SU-DHL-6 (cell line): ENCODE results near the gene NTM.

ENCODE experiments used
- H2AFZ ChIP-seq: fragments of 200-600 bp; sonication (generic); 2 replicates; pipeline ENCODE4 v1.6.1; 2014; ENCODE audit warnings: low read depth, mild to moderate bottlenecking, moderate library complexity, mixed read lengths, antibody characterized with exemption, low read length; ENCODE audit not compliant: severe bottlenecking
- H3F3A ChIP-seq: fragments of 200-600 bp; shearing (Covaris generic); 2 replicates; pipeline ENCODE4 v1.6.0; 2016; ENCODE audit warnings: antibody characterized with exemption, mild to moderate bottlenecking; ENCODE audit not compliant: insufficient read depth
- H3K27ac ChIP-seq: fragments of 200-600 bp; sonication (generic); 2 replicates; pipeline ENCODE4 v1.5.1; 2016; ENCODE audit warnings: low read depth, mild to moderate bottlenecking, low read length, moderate library complexity, mixed read lengths
- H3K27me3 ChIP-seq: fragments of 200-600 bp; sonication (generic), shearing (Covaris generic); 2 replicates; pipeline ENCODE4 v1.6.0; 2014; ENCODE audit warnings: mild to moderate bottlenecking, low read length
- H3K36me3 ChIP-seq: fragments of 200-600 bp; sonication (generic); 2 replicates; pipeline ENCODE4 v1.6.1; 2014; ENCODE audit warnings: mild to moderate bottlenecking, low read length, mixed read lengths
- H3K4me2 ChIP-seq: fragments of 300-600, 200-600 bp; shearing (Covaris generic), sonication (generic); 2 replicates; pipeline ENCODE4 v1.6.0; 2014; ENCODE audit warnings: low read length, low read depth, mild to moderate bottlenecking; ENCODE audit not compliant: poor library complexity, severe bottlenecking
- H3K4me3 ChIP-seq: fragments of 200-600 bp; sonication (generic); 2 replicates; pipeline ENCODE4 v1.5.1; 2014; ENCODE audit warnings: antibody characterized with exemption, low read length, mild to moderate bottlenecking, mixed read lengths; ENCODE audit not compliant: insufficient read depth, poor library complexity, severe bottlenecking
- H3K79me2 ChIP-seq: fragments of 200-600 bp; sonication (generic); 2 replicates; pipeline ENCODE4 v1.6.1; 2014; ENCODE audit warnings: mild to moderate bottlenecking, low read length, moderate library complexity; ENCODE audit not compliant: insufficient read depth
- H3K9ac ChIP-seq: fragments of 200-600 bp; sonication (generic); 2 replicates; pipeline ENCODE4 v1.7.0; 2014; ENCODE audit warnings: mild to moderate bottlenecking, low read length
- H3K9me2 ChIP-seq: fragments of 200-600 bp; sonication (generic); replicated peaks from 2 replicates; pipeline ENCODE4 v1.6.1; 2014; ENCODE audit warnings: low read length; ENCODE audit not compliant: insufficient read depth
- H3K9me3 ChIP-seq: fragments of 200-600 bp; sonication (generic); 2 replicates; pipeline ENCODE4 v1.6.1; 2014; ENCODE audit warnings: low read length, mixed read lengths; ENCODE audit not compliant: insufficient read depth
- H4K20me1 ChIP-seq: fragments of 200-600 bp; sonication (generic); 2 replicates; pipeline ENCODE4 v1.6.1; 2014; ENCODE audit warnings: low read depth, mild to moderate bottlenecking, antibody characterized with exemption, low read length, moderate library complexity, mixed read lengths
- EZH2phosphoT487 ChIP-seq: fragments of 200-600 bp; sonication (generic), shearing (Covaris generic); conservative IDR thresholded peaks from 2 replicates; pipeline ENCODE4 v1.6.1; 2018; ENCODE audit warnings: mild to moderate bottlenecking, antibody characterized with exemption, low read length, moderate library complexity, mixed read lengths
- TF ChIP-seq, protein P1 (sequence below): fragments of 200-600 bp; sonication (generic); IDR thresholded peaks from one replicate; pipeline ENCODE4 v1.5.1; 2017; ENCODE audit warnings: antibody characterized with exemption, mild to moderate bottlenecking, low read length, moderate library complexity; ENCODE audit not compliant: insufficient read depth, poor library complexity, severe bottlenecking

The NTM gene

GRCh38 chr11:131764126-131764525, 393.7 kb downstream of the NTM start:
- Histone ChIP-seq H3K79me2 (no peaks in the 10 kb centered on the region), H3K9me2 (no peaks in the 10 kb centered on the region), H3K4me3 (no peak overlapping the region), H4K20me1 (no peaks in the 10 kb centered on the region), H3K4me2 (no peak overlapping the region), H3K27ac (no peak overlapping the region), H3K27me3 (no peaks in the 10 kb centered on the region), H3K36me3 (no peaks in the 10 kb centered on the region), H3K9ac (no peak overlapping the region), H2AFZ (no peak overlapping the region), H3F3A (no peaks in the 10 kb centered on the region), H3K9me3 (no peaks in the 10 kb centered on the region)
- TF ChIP-seq, protein P1, sequence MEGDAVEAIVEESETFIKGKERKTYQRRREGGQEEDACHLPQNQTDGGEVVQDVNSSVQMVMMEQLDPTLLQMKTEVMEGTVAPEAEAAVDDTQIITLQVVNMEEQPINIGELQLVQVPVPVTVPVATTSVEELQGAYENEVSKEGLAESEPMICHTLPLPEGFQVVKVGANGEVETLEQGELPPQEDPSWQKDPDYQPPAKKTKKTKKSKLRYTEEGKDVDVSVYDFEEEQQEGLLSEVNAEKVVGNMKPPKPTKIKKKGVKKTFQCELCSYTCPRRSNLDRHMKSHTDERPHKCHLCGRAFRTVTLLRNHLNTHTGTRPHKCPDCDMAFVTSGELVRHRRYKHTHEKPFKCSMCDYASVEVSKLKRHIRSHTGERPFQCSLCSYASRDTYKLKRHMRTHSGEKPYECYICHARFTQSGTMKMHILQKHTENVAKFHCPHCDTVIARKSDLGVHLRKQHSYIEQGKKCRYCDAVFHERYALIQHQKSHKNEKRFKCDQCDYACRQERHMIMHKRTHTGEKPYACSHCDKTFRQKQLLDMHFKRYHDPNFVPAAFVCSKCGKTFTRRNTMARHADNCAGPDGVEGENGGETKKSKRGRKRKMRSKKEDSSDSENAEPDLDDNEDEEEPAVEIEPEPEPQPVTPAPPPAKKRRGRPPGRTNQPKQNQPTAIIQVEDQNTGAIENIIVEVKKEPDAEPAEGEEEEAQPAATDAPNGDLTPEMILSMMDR = no peak
- no peak for TF ChIP-seq EZH2phosphoT487

DNA sequence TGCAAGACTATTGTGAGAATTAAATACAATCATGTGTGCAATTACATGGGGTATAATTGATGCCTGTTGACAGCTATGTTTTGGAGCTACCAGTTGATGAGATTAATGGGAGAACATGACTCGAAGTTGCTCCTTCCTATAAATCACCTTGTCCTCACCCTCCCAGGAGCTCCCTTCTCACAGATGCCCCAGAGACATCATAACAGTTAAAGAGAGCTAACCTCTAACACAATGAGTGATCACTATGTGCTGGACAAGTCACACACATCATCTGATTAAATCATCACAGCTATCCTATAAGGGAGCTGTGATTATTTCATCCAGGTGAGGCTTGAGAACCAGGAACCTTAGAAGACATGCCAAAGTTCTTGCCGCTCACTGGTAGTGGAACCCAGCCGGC, 394.2 kb downstream of the NTM start:
- Histone ChIP-seq H3K4me3 (no peak overlapping the region), H3K9me2 (no peaks in the 10 kb centered on the region)

GRCh38 chr11:131766637-131767036, 396.2 kb downstream of the NTM start:
- Histone ChIP-seq H3K4me3 (no peak overlapping the region), H4K20me1 (no peaks in the 10 kb centered on the region), H2AFZ (no peak overlapping the region), H3K9me3 (no peaks in the 10 kb centered on the region), H3K9me2 (no peaks in the 10 kb centered on the region), H3K4me2 (no peak overlapping the region), H3K79me2 (no peaks in the 10 kb centered on the region), H3F3A (no peaks in the 10 kb centered on the region), H3K36me3 (no peaks in the 10 kb centered on the region), H3K9ac (no peak overlapping the region), H3K27me3 (no peaks in the 10 kb centered on the region), H3K27ac (no peak overlapping the region)
- TF ChIP-seq, protein P1 = no peak
- TF ChIP-seq EZH2phosphoT487 = no peak

More for the DNA sequence above, 394.2 kb downstream of the NTM start:
- H3F3A ChIP-seq = no peaks in the 10 kb centered on the region
- H3K4me2 ChIP-seq = no peak overlapping the region
- no peak for TF ChIP-seq EZH2phosphoT487
- TF ChIP-seq, protein P1 = no peak
- H4K20me1 ChIP-seq = no peaks in the 10 kb centered on the region
- no peaks in the 10 kb centered on the region for H3K79me2 ChIP-seq
- H3K9ac ChIP-seq = no peak overlapping the region
- H2AFZ ChIP-seq = no peak overlapping the region
- no peaks in the 10 kb centered on the region for H3K27me3 ChIP-seq
- H3K27ac ChIP-seq = no peak overlapping the region
- H3K9me3 ChIP-seq = no peaks in the 10 kb centered on the region
- no peaks in the 10 kb centered on the region for H3K36me3 ChIP-seq

GRCh38 chr11:131767421-131767820, 397.0 kb downstream of the NTM start:
- Histone ChIP-seq H3K79me2 (no peaks in the 10 kb centered on the region), H3K4me2 (no peak overlapping the region), H3K36me3 (no peaks in the 10 kb centered on the region), H3K9me3 (no peaks in the 10 kb centered on the region), H3K4me3 (no peak overlapping the region), H3K27me3 (no peaks in the 10 kb centered on the region), H2AFZ (no peak overlapping the region), H3F3A (no peaks in the 10 kb centered on the region), H4K20me1 (no peaks in the 10 kb centered on the region), H3K27ac (no peak overlapping the region), H3K9me2 (no peaks in the 10 kb centered on the region), H3K9ac (no peak overlapping the region)
- TF ChIP-seq, protein P1 = no peak
- no peak for TF ChIP-seq EZH2phosphoT487
